GM23338 (cell line): Measurements from ENCODE around the gene POM121L2. TPM values are rescaled to one million over a fixed set of nuclear protein-coding genes. Genes with fewer than 3 reads are reported as not detected.

Experiments
- ATAC-seq: fragments of 200-7000 bp; cut with Tn5 transposase; 3 replicates; pipeline ENCODE4 v1.9.1; 2020
- DNase-seq: peaks from one replicate; pipeline ENCODE4 v3.0.0-alpha.2; 2015; ENCODE audit warnings: low spot score
- H2AFZ ChIP-seq: fragments of 200-600 bp; sonication (generic); 2 replicates; pipeline ENCODE4 v1.8.0; 2016; ENCODE audit warnings: antibody characterized with exemption, mild to moderate bottlenecking, moderate library complexity
- H3F3A ChIP-seq: fragments of 200-600 bp; sonication (generic); replicated peaks from 2 replicates; pipeline ENCODE4 v1.8.0; 2017; ENCODE audit warnings: antibody characterized with exemption, mixed run types, low read depth
- H3K27ac ChIP-seq: fragments of 200-600 bp; sonication (generic); 2 replicates; pipeline ENCODE4 v1.6.1; 2016; ENCODE audit warnings: low read depth
- H3K27me3 ChIP-seq: fragments of 200-600 bp; sonication (generic); 2 replicates; pipeline ENCODE4 v1.8.0; 2016; ENCODE audit warnings: mild to moderate bottlenecking, mixed run types, moderate library complexity; ENCODE audit not compliant: insufficient read depth
- H3K36me3 ChIP-seq: fragments of 200-600 bp; sonication (generic); 2 replicates; pipeline ENCODE4 v1.8.0; 2016; ENCODE audit warnings: mild to moderate bottlenecking; ENCODE audit not compliant: insufficient read depth
- H3K4me1 ChIP-seq: fragments of 200-600 bp; sonication (generic); 2 replicates; pipeline ENCODE4 v1.8.0; 2016; ENCODE audit warnings: mild to moderate bottlenecking, moderate library complexity; ENCODE audit not compliant: insufficient read depth
- H3K4me2 ChIP-seq: fragments of 200-600 bp; sonication (generic); 2 replicates; pipeline ENCODE4 v1.7.1; 2017; ENCODE audit warnings: mixed run types
- H3K4me3 ChIP-seq: fragments of 200-600 bp; sonication (generic); 2 replicates; pipeline ENCODE4 v1.6.1; 2016; ENCODE audit warnings: mixed run types
- H3K79me2 ChIP-seq: fragments of 200-600 bp; sonication (generic); replicated peaks from 2 replicates; pipeline ENCODE4 v1.8.0; 2017; ENCODE audit warnings: mild to moderate bottlenecking; ENCODE audit not compliant: insufficient read depth
- H3K9me2 ChIP-seq: fragments of 200-600 bp; sonication (generic); 2 replicates; pipeline ENCODE4 v1.8.0; 2017; ENCODE audit not compliant: insufficient read depth
- H4K20me1 ChIP-seq: fragments of 200-600 bp; sonication (generic); replicated peaks from 2 replicates; pipeline ENCODE4 v1.8.0; 2017; ENCODE audit warnings: mild to moderate bottlenecking; ENCODE audit not compliant: insufficient read depth
- H3K27ac Mint-ChIP-seq: 2 replicates; pipeline ENCODE4 v1.8.0; 2020; ENCODE audit warnings: inconsistent platforms, mild to moderate bottlenecking, moderate library complexity, mixed read lengths
- H3K27me3 Mint-ChIP-seq: 3 replicates; pipeline ENCODE4 v1.8.0; 2022; ENCODE audit warnings: low read depth, mild to moderate bottlenecking, moderate library complexity, mixed read lengths, inconsistent platforms; ENCODE audit not compliant: insufficient read depth, poor library complexity
- H3K36me3 Mint-ChIP-seq: 3 replicates; pipeline ENCODE4 v1.8.0; 2021; ENCODE audit warnings: low read depth, mild to moderate bottlenecking, inconsistent platforms, moderate library complexity, mixed read lengths
- H3K4me1 Mint-ChIP-seq: 3 replicates; pipeline ENCODE4 v1.8.0; 2020; ENCODE audit warnings: mild to moderate bottlenecking, inconsistent platforms, mixed read lengths
- H3K4me3 Mint-ChIP-seq: 3 replicates; pipeline ENCODE4 v1.8.0; 2021; ENCODE audit warnings: moderate library complexity, mild to moderate bottlenecking, inconsistent platforms, mixed read lengths
- H3K9me3 Mint-ChIP-seq: 3 replicates; pipeline ENCODE4 v1.8.0; 2020; ENCODE audit warnings: moderate library complexity, mild to moderate bottlenecking, inconsistent platforms, mixed read lengths
- CREB1 ChIP-seq: fragments of 250-450 bp; sonication (Bioruptor Pico); IDR thresholded peaks from 2 replicates; pipeline ENCODE4 v1.5.0; 2020; ENCODE audit warnings: low read depth, mild to moderate bottlenecking, moderate library complexity
- EZH2 ChIP-seq: fragments of 200-600 bp; sonication (generic); IDR thresholded peaks from one replicate; pipeline ENCODE4 v1.8.0; 2017; ENCODE audit warnings: antibody characterized with exemption, mild to moderate bottlenecking, low read depth; ENCODE audit not compliant: unreplicated experiment
- EZH2phosphoT487 ChIP-seq: fragments of 200-600 bp; sonication (generic); IDR thresholded peaks from one replicate; pipeline ENCODE4 v1.8.1; 2018; ENCODE audit warnings: antibody characterized with exemption; ENCODE audit not compliant: unreplicated experiment
- JUNB ChIP-seq: IDR thresholded peaks from one replicate; pipeline ENCODE4 v1.6.1; 2016; ENCODE audit warnings: antibody characterized with exemption; ENCODE audit not compliant: unreplicated experiment
- NANOG ChIP-seq: IDR thresholded peaks from 2 replicates; pipeline ENCODE4 v1.6.1; 2016; ENCODE audit warnings: antibody characterized with exemption, borderline replicate concordance
- POLR2AphosphoS5 ChIP-seq: IDR thresholded peaks from 2 replicates; pipeline ENCODE4 v1.6.1; 2016; ENCODE audit warnings: antibody characterized with exemption, low read depth
- STAT1 ChIP-seq: IDR thresholded peaks from one replicate; pipeline ENCODE4 v1.6.1; 2016; ENCODE audit warnings: antibody characterized with exemption; ENCODE audit not compliant: unreplicated experiment
- ZNF114 ChIP-seq: fragments of 250-450 bp; sonication (Bioruptor Pico); IDR thresholded peaks from 2 replicates; pipeline ENCODE4 v1.5.0; 2020; ENCODE audit warnings: mild to moderate bottlenecking, moderate library complexity
- ZNF331 ChIP-seq: fragments of 250-450 bp; sonication (Bioruptor Pico); IDR thresholded peaks from 2 replicates; pipeline ENCODE4 v1.5.0; 2020; ENCODE audit warnings: low read depth, mild to moderate bottlenecking, moderate library complexity
- ZNF462 ChIP-seq: fragments of 250-450 bp; sonication (Bioruptor Pico); IDR thresholded peaks from 2 replicates; pipeline ENCODE4 v1.5.0; 2020; ENCODE audit warnings: mild to moderate bottlenecking, moderate library complexity
- polyA plus RNA-seq: library from polyadenylated mRNA; unstranded; fragments of >200 nt; fragmentation: Nextera tagmentation; extraction: Ambion mirVana; gene quantifications from 2 replicates; pipeline ENCODE4 v1.2.1, GENCODE V29; 2016
- total RNA-seq: library from RNA; depleted of rRNA; stranded (reverse); fragments of >200 nt; shearing (Covaris generic); gene quantifications from 2 replicates; pipeline ENCODE4 v1.2.3, GENCODE V29; 2014
- TF ChIP-seq, protein P1 (sequence below), 2 experiments: fragments of 200-600 bp in 1 of 2; sonication (generic) in 1 of 2; conservative IDR thresholded peaks; 2 replicates each; pipeline versions ENCODE4 v1.5.1 to v1.6.1; 2016 to 2017; ENCODE audit warnings: antibody characterized with exemption in 2 of 2, low read depth in 2 of 2, mild to moderate bottlenecking in 2 of 2, moderate library complexity in 1 of 2
- TF ChIP-seq, protein P2 (sequence below): IDR thresholded peaks from 2 replicates; pipeline ENCODE4 v1.6.1; 2016; ENCODE audit warnings: antibody characterized with exemption
- TF ChIP-seq, protein P3 (sequence below): IDR thresholded peaks from one replicate; pipeline ENCODE4 v1.6.1; 2018; ENCODE audit warnings: antibody characterized with exemption; ENCODE audit not compliant: unreplicated experiment

POM121L2 gene
- total and polyA plus RNA-seq, 2 experiments from 2014 or later: 0.07 to 0.13 TPM

DNA sequence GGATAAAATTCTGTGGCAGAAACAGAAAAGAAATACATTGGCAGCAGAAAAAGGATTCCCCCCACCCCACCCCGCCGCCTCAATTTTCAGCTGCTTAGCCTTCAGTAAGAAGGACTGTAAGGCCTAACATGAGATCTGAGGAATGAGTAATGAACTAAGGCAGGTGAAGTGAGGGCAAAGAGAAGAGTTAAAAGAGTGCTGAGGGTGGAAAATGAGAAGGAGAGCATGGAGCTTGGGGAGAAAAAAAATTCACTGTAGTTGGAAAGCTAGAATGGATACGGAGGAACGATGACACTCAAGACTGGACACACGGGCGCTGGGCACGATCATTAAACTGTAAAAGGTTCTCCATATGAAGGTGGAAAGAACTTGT lies 14.6 kb downstream of the POM121L2 start:
- TF ChIP-seq EZH2phosphoT487 (no peak), STAT1 (no peak), CREB1 (CRISPR knock-in tag) (no peak), NANOG (no peak), ZNF114 (no peak), ZNF462 (no peak), POLR2AphosphoS5 (no peak), ZNF331 (CRISPR knock-in tag) (no peak), EZH2 (no peak), JUNB (no peak)
- TF ChIP-seq, protein P1, sequence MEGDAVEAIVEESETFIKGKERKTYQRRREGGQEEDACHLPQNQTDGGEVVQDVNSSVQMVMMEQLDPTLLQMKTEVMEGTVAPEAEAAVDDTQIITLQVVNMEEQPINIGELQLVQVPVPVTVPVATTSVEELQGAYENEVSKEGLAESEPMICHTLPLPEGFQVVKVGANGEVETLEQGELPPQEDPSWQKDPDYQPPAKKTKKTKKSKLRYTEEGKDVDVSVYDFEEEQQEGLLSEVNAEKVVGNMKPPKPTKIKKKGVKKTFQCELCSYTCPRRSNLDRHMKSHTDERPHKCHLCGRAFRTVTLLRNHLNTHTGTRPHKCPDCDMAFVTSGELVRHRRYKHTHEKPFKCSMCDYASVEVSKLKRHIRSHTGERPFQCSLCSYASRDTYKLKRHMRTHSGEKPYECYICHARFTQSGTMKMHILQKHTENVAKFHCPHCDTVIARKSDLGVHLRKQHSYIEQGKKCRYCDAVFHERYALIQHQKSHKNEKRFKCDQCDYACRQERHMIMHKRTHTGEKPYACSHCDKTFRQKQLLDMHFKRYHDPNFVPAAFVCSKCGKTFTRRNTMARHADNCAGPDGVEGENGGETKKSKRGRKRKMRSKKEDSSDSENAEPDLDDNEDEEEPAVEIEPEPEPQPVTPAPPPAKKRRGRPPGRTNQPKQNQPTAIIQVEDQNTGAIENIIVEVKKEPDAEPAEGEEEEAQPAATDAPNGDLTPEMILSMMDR (conservative IDR thresholded peaks at IDR 0.05; ENCODE audit: low read depth in 2 of 2): no peak
- TF ChIP-seq, protein P2, sequence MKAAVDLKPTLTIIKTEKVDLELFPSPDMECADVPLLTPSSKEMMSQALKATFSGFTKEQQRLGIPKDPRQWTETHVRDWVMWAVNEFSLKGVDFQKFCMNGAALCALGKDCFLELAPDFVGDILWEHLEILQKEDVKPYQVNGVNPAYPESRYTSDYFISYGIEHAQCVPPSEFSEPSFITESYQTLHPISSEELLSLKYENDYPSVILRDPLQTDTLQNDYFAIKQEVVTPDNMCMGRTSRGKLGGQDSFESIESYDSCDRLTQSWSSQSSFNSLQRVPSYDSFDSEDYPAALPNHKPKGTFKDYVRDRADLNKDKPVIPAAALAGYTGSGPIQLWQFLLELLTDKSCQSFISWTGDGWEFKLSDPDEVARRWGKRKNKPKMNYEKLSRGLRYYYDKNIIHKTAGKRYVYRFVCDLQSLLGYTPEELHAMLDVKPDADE: no peak
- TF ChIP-seq, protein P3, sequence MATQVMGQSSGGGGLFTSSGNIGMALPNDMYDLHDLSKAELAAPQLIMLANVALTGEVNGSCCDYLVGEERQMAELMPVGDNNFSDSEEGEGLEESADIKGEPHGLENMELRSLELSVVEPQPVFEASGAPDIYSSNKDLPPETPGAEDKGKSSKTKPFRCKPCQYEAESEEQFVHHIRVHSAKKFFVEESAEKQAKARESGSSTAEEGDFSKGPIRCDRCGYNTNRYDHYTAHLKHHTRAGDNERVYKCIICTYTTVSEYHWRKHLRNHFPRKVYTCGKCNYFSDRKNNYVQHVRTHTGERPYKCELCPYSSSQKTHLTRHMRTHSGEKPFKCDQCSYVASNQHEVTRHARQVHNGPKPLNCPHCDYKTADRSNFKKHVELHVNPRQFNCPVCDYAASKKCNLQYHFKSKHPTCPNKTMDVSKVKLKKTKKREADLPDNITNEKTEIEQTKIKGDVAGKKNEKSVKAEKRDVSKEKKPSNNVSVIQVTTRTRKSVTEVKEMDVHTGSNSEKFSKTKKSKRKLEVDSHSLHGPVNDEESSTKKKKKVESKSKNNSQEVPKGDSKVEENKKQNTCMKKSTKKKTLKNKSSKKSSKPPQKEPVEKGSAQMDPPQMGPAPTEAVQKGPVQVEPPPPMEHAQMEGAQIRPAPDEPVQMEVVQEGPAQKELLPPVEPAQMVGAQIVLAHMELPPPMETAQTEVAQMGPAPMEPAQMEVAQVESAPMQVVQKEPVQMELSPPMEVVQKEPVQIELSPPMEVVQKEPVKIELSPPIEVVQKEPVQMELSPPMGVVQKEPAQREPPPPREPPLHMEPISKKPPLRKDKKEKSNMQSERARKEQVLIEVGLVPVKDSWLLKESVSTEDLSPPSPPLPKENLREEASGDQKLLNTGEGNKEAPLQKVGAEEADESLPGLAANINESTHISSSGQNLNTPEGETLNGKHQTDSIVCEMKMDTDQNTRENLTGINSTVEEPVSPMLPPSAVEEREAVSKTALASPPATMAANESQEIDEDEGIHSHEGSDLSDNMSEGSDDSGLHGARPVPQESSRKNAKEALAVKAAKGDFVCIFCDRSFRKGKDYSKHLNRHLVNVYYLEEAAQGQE: no peak
- H3K27ac Mint-ChIP-seq: no peak overlapping the region
- H3K27me3 Mint-ChIP-seq: peaks cover 35% of the 10 kb centered on the region
- H3K36me3 ChIP-seq: no peaks in the 10 kb centered on the region
- no peak for ATAC-seq
- H3K27ac ChIP-seq: no peak overlapping the region
- H3K4me3 Mint-ChIP-seq: peak overlapping the region; percentile 88
- H3K36me3 Mint-ChIP-seq: no peaks in the 10 kb centered on the region
- H3F3A ChIP-seq: peaks cover 8% of the 10 kb centered on the region; the same call in 1 of the 2 replicates
- H3K4me1 ChIP-seq: peaks cover 11% of the 10 kb centered on the region
- peaks cover 13% of the 10 kb centered on the region; the same call in 2 of the 3 replicates for H3K9me3 Mint-ChIP-seq
- peaks cover 26% of the 10 kb centered on the region for H3K27me3 ChIP-seq
- peaks cover 15% of the 10 kb centered on the region for H3K4me1 Mint-ChIP-seq
- H2AFZ ChIP-seq: peak overlapping the region; percentile 88
- H3K4me3 ChIP-seq: peak overlapping the region; percentile 89
- H3K4me2 ChIP-seq: peak overlapping the region; percentile 99
- no peak for DNase-seq
- no peaks in the 10 kb centered on the region for H3K79me2 ChIP-seq
- H3K9me2 ChIP-seq: no peaks in the 10 kb centered on the region
- H4K20me1 ChIP-seq: no peaks in the 10 kb centered on the region
